C1 segment of cervical spinal cord (tissue), 14 donors: ENCODE results near the gene EGLN2.
"Not testable (repeated sequence)": the region's sequence is repeated elsewhere in the genome, so short reads cannot be mapped to it uniquely, and the experiment has no call there.

Source experiments
- DNase-seq, 14 donors: peaks; one replicate each; lab custom pipeline; 2025; lab: John Stamatoyannopoulos, UW

The EGLN2 gene

DNA sequence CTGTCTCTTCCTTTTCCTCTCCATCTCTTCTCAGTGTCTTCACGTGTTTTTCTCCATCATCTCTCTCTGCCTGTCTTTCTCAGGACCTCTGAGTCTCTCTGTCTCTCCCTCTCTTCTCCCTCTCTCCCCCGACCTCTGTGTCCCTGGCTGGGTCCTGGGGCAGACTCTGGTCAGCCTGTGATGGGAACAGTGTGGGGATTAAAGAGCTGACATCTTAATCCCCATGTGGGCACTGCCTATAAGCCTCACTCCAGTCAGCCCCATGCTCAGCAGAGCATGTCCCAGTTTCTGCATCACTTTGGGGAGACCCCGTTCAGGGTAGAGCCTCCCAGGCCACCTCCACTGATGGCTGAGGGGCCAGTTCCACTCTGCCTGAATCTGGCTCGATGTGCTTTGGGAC is 16.2 kb downstream of the EGLN2 start:
- no peak for DNase-seq

- DNase-seq = peak in 8 of 14 donors; percentile 33 to 67 (median 54)
Measured at GRCh38 chr19:40818480-40819399, 19.7 kb downstream of the EGLN2 start.

GRCh38 chr19:40819479-40820234 is 20.7 kb downstream of the EGLN2 start:
- peak in 5 of 14 donors; percentile 8 to 55 (median 28) for DNase-seq

DNA sequence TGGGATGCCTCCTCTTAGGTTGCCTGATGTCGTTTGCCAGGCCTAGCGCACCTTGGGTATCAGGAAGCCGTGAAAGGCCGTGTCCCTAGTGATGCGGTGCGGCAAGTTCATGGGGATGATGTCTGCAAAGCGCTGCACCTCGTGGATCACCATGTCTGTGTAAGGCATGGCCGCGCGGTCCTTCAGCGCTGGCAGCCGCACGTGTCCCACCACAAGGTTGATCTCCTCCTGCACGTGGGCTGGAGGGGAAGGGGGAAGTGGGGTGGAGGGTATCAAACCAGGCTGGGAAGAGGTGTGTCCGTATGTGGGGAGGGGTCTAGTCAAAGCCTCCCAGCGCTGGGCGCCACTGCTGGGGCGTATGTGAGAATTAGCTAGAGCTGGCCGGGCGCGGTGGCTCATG is 23.2 kb downstream of the EGLN2 start:
- no peak for DNase-seq

DNA sequence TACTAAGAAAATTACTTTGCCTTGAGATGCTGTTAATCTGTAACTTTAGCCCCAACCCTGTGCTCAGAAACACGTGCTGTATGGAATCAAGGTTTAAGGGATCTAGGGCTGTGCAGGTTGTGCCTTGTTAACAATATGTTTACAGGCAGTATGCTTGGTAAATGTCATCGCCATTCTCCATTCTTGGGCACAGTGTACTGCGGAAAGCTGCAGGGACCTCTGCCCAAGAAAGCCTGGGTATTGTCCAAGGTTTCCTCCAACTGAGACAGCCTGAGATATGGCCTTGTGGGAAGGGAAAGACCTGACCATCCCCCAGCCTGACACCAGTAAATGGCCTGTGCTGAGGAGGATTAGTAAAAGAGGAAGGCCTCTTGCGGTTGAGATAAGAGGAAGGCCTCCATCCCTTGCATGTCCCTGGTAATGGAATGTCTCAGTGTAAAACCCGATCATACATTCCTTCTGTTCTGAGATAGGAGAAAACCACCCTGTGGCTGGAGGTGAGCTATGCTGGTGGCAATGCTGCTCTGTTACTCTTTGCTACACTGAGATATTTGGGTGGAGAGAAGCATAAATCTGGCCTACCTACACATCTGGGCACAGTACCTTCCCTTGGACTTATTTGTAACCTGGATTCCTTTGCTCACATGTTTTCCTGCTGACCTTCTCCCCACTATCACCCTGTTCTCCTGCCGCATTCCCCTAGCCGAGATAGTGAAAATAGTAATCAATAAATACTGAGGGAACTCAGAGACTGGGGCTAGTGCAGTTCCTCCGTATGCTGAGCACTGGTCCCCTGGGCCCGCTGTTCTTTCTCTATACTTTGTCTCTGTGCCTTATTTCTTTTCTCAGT is 23.9 kb downstream of the EGLN2 start:
- not testable (repeated sequence) for DNase-seq

DNA sequence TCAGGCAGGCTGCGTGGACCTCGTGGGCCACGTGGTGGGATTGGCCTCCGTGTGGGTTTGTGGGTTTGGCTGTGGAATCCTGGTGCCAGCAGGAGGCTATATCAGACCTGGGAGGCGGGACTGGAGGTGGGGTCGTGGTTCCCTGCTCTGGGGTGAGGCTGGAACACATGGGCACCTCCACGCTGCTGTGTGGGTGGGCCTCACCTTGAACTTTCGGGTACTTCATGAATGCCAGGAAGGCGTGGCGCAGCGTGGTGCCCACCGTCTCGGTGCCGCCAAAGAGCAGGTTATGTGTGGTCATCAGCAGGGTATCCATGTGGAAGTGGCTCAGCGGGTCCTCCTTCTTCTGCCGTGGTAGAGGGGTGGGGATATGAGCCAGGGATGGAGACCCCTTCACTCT is 25.9 kb downstream of the EGLN2 start:
- DNase-seq = not testable (repeated sequence)

DNA sequence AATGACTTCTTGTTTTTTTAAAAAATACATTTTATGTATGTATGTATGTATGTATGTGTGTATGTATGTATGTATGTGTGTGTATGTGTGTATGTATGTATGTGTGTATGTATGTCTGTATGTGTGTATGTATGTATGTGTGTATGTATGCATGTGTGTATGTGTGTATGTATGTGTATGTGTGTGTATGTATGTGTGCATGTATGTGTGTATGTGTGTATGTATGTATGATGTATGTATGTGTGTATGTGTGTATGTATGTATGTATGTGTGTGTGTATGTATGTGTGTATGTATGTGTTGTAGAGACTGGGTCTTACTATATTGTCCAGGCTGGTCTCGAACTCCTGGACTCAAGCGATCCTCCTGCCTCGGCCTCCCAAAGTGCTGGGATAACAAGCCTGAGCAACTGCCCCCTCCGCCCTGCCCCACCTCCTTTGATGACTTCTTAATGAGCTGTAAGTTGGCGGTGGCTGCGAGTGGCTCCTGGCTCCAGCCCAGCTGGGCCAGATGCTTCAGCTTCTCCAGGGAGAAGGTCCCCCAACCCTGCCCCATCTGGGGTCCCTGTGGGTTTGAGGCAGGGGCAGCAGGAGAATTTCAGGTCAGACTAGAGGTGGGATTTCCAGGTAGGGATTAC is 26.6 kb downstream of the EGLN2 start:
- DNase-seq = not testable (repeated sequence)

- not testable (repeated sequence) for DNase-seq
Measured at GRCh38 chr19:40826312-40826698, 27.3 kb downstream of the EGLN2 start.

DNA sequence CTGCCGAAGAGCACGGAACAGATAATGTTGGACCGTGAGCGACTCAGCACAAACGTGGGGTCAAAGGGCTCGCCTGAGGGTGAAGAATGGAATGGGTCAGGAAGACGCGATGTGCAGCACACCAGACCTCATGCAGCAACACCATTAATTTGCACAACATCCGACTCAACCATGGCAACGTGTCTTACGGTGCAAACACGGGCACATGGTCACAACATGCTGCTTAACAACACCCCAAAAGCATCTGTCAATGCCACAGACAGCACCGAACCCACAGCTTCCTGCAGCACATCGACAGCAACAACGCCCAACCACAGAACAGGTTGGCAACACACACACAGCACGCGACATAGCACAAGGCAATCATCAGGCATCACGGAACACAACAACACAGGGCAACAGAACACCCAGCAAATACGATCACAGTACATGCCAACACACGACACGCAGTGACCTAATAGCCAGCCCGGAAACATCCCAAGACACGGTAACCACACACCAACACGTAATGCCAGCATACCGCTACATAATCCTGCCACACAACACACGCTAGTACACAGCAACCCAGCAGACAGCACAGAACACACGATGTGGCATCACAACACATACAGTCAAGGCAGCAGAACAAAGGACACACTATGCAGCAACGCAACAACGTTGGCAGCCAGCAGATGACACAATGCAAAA is 27.9 kb downstream of the EGLN2 start:
- peak in 1 of 14 donors; percentile 18 for DNase-seq

- no peak for DNase-seq
Measured at GRCh38 chr19:40827386-40828247, 28.6 kb downstream of the EGLN2 start.

DNA sequence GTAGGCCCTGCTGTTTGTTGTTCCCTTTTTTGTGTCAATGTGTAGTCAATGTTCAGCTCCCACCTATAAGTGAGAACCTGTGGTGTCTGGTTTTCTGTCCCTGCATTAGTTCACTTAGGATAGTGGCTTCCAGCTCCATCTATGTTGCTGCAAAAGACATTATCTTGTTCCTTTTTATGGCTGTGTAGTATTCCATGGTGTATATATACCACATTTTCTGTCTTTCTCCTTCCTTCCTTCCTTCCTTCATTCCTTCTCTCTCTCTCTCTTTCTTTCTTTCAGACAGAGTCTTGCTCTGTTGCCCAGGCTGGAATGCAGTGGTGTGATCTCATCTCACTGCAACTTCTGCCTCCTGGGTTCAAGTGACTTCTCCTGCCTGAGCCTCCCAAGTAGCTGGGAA is 30.2 kb downstream of the EGLN2 start:
- DNase-seq = no peak

GRCh38 chr19:40830741-40831140 is 31.8 kb downstream of the EGLN2 start:
- not testable (repeated sequence) for DNase-seq

DNA sequence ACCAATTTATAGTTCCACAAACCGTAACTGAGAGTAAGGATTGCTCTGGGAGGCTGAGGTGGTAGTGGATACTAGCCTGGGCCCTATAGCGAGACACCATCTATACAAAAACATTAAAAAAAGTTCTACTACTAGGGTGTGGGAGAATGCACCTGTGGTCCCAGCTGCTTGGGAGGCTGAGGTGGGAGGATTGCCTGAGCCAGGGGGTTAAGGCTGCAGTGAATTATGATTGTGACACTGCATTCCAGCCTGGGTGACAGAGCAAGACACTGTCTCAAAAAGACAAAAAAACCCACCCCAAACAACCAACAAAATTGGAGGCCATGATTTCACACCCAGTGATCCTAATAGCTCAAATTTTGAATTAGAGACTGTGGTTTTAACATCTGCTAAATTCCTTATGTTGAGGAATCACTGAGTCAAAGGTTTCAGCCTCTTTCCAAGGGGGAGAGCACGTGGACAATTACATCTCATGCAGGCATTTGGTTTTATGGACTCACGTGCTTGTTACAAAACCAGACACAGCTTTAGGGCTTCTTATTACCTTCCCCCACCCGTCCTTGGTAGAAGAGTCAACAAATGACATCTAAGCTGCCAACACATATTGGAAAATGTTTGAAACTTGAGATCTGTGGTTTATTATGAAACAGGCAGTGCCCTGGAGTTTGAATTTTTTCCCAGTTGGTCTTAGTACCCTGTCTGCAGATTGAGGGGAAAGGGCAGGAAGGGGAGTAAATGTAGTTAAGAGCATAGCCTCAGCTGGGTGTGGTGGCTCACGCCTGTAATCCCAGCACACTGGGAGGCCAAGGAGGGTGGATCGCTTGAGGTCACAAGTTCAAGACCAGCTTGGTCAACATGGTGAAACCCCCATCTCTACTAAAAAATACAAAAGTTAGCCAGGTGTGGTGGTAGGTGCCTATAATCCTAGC is 32.8 kb downstream of the EGLN2 start:
- no peak for DNase-seq

DNA sequence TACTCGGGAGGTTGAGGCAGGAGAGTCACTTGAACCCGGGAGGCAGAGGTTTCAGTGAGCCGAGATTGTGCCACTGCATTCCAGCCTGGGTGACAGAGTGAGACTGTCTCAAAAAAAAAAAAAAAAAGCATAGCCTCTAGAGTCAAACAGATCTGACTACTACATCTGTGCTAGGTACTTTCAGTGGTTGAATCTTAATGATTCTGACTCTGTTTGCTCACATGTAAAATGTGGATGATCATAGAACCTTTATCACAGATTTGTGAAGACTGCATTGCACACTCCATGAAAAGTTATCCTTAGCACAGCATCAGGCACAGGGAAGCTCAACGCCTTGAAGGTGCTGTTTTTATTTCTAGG is 33.4 kb downstream of the EGLN2 start:
- not testable (repeated sequence) for DNase-seq

- not testable (repeated sequence) for DNase-seq
Measured at GRCh38 chr19:40833728-40834533, 34.9 kb downstream of the EGLN2 start.

DNA sequence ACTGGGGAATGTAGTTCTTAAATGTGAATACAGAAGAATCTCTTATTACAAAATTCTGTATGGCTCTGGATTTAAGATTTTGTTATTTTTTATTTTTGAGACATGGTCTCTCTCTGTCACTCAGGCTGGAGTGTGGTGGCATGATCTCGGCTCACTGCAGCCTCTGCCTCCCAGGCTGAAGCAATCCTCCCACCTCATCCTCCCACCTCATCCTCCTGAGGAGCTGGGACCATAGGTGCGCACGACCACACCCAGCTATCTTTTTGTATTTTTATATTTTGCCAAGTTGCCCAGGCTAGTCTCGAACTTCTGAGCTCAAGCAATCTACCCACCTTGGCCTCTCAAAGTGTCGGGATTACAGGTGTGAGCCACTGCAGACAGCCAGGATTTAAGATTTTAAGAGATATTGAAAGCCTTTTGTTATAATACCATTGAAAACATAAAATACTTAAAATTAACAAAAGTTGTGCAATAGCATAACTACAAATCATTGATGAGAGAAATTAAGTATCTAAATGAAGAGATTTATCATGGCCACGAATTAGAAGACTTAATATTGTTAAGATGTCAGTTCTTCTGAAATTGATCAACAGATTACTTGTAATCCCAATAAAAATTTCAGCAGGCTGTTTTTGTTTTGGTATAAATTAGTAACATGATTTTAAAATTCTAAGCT is 37.9 kb downstream of the EGLN2 start:
- no peak for DNase-seq

DNA sequence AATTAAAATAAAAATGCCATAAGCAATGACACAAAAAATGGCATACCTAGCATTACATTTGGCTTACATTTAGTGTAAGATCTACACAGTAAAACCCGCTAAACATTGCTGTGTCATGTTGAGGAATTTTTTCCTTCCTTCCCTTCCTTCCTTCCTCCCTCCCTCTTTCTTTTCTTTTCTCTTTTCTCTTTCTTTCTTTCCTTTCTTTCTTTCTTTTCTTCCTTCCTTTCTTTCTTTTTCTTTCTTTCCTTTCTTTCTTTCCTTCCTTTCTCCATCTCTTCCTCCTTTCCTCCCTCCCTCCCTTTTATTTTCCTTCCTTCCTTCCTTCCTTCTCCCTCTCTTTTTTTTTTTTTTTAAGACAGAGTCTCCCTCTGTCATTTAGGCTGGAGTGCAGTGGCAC is 39.5 kb downstream of the EGLN2 start:
- DNase-seq = not testable (repeated sequence)
